ENCODE measurements around the gene CPSF2. TPM values are rescaled to one million over a fixed set of nuclear protein-coding genes. Genes with fewer than 3 reads are reported as not detected.
"Not testable (repeated sequence)": the region's sequence is repeated elsewhere in the genome, so short reads cannot be mapped to it uniquely, and the experiment has no call there.

The CPSF2 gene
- total RNA-seq, 2 experiments from 2014 or later, result 74.4 to 94.2 TPM

DNA sequence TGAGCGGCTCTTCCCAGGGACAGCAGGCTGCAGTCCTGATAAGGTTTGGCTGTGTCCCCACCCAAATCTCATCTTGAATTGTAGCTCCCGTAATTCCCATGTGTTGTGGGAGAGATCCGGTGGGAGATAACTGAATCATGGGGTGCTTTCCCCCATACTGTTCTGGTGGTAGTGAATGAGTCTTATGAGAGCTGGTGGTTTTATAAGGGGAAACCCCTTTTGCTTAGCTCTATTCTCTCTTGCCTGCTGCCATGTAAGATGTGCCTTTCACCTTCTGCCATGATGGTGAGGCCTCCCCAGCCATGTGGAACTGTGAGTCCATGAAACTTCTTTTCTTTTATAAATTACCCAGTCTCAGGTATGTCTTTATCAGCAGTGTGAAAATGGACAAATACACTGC lies 91.4 kb downstream of the CPSF2 start:
- CTCF ChIA-PET; H3K36me3 Mint-ChIP-seq (ENCODE audit: low read depth); H3K27me3 Mint-ChIP-seq; POLR2A ChIA-PET; DNase-seq; H3K4me1 Mint-ChIP-seq; H3K4me3 Mint-ChIP-seq; H3K9me3 Mint-ChIP-seq; H3K27ac Mint-ChIP-seq: not testable (repeated sequence)

DNA sequence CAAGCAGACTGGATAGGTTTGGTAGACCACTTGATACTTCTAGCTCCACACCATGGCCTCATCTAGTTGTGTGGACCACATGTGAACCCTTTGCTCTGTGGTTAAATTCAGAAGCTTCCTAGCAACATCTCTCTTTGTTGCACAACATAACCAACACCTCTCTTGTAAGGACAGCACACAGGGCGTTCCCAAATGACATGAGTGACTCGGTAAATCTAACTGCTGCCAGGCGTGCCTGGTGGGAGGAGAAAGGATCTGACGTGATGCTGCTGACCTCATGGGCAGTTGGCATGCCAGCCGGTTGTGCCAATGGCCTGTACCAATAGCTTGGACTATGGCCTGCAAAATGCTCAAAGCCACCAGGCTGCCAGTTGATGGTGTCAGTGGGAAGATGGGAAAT lies 93.8 kb downstream of the CPSF2 start:
- Mint-ChIP-seq H3K36me3 (ENCODE audit: low read depth) (no peaks in the 10 kb centered on the region), H3K27ac (no peak overlapping the region), H3K4me3 (no peak overlapping the region), H3K27me3 (peaks cover 5% of the 10 kb centered on the region), H3K4me1 (no peaks in the 10 kb centered on the region), H3K9me3 (peaks cover 4% of the 10 kb centered on the region)
- CTCF ChIA-PET, result no interaction called here
- POLR2A ChIA-PET, result no interaction called here
- DNase-seq, result no peak

DNA sequence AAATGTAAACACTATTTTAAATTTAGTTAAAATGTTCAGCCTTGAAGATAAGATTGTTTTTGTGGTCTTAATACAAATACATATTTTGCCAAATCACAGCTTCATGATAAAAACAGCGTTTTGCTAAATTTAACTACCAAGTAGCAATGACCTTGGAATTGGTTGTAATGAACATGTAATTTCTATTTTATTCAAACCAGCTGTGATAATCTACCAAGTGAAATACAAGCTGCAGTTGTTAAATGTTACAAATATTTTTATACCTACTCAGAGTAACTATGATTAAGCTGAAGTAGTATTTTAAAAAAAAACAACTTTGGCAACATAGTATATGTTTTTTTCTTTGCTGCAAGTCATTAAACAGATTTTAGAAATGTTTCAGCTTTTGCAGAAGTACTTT lies 96.2 kb downstream of the CPSF2 start:
- Mint-ChIP-seq H3K36me3 (ENCODE audit: low read depth) (no peaks in the 10 kb centered on the region), H3K27me3 (peaks cover 6% of the 10 kb centered on the region), H3K4me1 (no peaks in the 10 kb centered on the region), H3K4me3 (no peak overlapping the region), H3K27ac (no peak overlapping the region), H3K9me3 (no peaks in the 10 kb centered on the region)
- CTCF ChIA-PET, result interaction anchor here (0.6 kb wide), 2 partner anchors 165 to 192 kb away, joined by 3 to 4 read pairs; no protein-coding TSS in a partner anchor
- POLR2A ChIA-PET, result no interaction called here
- DNase-seq, result no peak

Other genes with a start within 250 kb of the CPSF2 start
- 1 to 10 TPM; 3.8 to 4.1 TPM for gene FBLN5, start 174.3 kb upstream of the CPSF2 start, total RNA-seq
- gene TRIP11, start 81.9 kb upstream of the CPSF2 start, total RNA-seq, result 10 to 100 TPM; 43.6 to 44.7 TPM
- 10 to 100 TPM; 28.8 to 30.3 TPM for gene ATXN3, start 15.4 kb upstream of the CPSF2 start, total RNA-seq
- gene NDUFB1, start 263 bp upstream of the CPSF2 start, total RNA-seq, result 100 to 1,000 TPM; 109 to 143 TPM
- gene SLC24A4, start 201.2 kb downstream of the CPSF2 start, total RNA-seq, result not detected